Urinary bladder (tissue), 4 donors: Measurements from ENCODE around the gene LMBRD1. TPM values are rescaled to one million over a fixed set of nuclear protein-coding genes. Genes with fewer than 3 reads are reported as not detected.
"Not testable (repeated sequence)": the region's sequence is repeated elsewhere in the genome, so short reads cannot be mapped to it uniquely, and the experiment has no call there.

Experiments
- DNase-seq: peaks from one replicate; pipeline ENCODE4 v3.0.0-alpha.2; 2015; ENCODE audit errors: extremely low spot score
- H3K27ac ChIP-seq: one replicate; pipeline ENCODE4 v1.5.1; 2013; ENCODE audit warnings: low read depth, mild to moderate bottlenecking, moderate library complexity
- H3K36me3 ChIP-seq: one replicate; pipeline ENCODE4 v1.6.1; 2013; ENCODE audit warnings: mild to moderate bottlenecking, moderate library complexity; ENCODE audit not compliant: insufficient read depth
- H3K4me1 ChIP-seq: one replicate; pipeline ENCODE4 v1.6.1; 2013; ENCODE audit warnings: mild to moderate bottlenecking, moderate library complexity; ENCODE audit not compliant: insufficient read depth
- H3K4me3 ChIP-seq: one replicate; pipeline ENCODE4 v1.5.1; 2013; ENCODE audit warnings: low read depth, low read length
- WGBS: extraction: QIAGEN DNeasy Blood & Tissue Kit; methylation state at CpG from one replicate; pipeline ENCODE4 v1.1.7; 2013; 5-methylcytosine and 5-hydroxymethylcytosine counted together
- polyA plus RNA-seq: library from polyadenylated mRNA; stranded (reverse); fragments of 200-250 nt; gene quantifications from one replicate; pipeline ENCODE4 v1.2.3, GENCODE V29; 2013
- total RNA-seq: library from RNA; depleted of rRNA; stranded (reverse); fragments of >200 nt; gene quantifications from one replicate; pipeline ENCODE4 v1.2.3, GENCODE V29; 2014
- donor health status: healthy with polysubstance abuse.
- donor health status: healthy.

Gene LMBRD1
- 86.8 TPM for total RNA-seq
- polyA plus RNA-seq = 50.4 TPM

GRCh38 chr6:69796642-69797390, at the start of gene LMBRD1:
Gene LMBRD1, minus strand, starts transcription at chr6:69797010. Its CDS starts 129 bp downstream, at chr6:69796881.
- Histone ChIP-seq H3K4me1 (no peaks in the 10 kb centered on the region), H3K27ac (peak within 1 kb of the TSS; percentile 92), H3K36me3 (peaks cover 2% of the 10 kb centered on the region), H3K4me3 (peak within 1 kb of the TSS; percentile 77)
- DNase-seq = peak; percentile 84
- 1% methylated on average over 39 of the region's 39 CpGs for WGBS

- H3K4me3 ChIP-seq = no peak overlapping the region
- WGBS = 85% methylated on average over 2 of the region's 2 CpGs
- no peaks in the 10 kb centered on the region for H3K4me1 ChIP-seq
- DNase-seq = no peak
- H3K36me3 ChIP-seq = no peaks in the 10 kb centered on the region
- H3K27ac ChIP-seq = no peak overlapping the region
Observed at GRCh38 chr6:69846312-69846711, 49.5 kb upstream of the LMBRD1 start.

- DNase-seq = no peak
- WGBS = 82% methylated on average over 1 of the region's 1 CpG
- Histone ChIP-seq H3K27ac (no peak overlapping the region), H3K4me1 (no peaks in the 10 kb centered on the region), H3K4me3 (no peak overlapping the region), H3K36me3 (no peaks in the 10 kb centered on the region)
Observed at GRCh38 chr6:69843189-69843588, 46.4 kb upstream of the LMBRD1 start.

DNA sequence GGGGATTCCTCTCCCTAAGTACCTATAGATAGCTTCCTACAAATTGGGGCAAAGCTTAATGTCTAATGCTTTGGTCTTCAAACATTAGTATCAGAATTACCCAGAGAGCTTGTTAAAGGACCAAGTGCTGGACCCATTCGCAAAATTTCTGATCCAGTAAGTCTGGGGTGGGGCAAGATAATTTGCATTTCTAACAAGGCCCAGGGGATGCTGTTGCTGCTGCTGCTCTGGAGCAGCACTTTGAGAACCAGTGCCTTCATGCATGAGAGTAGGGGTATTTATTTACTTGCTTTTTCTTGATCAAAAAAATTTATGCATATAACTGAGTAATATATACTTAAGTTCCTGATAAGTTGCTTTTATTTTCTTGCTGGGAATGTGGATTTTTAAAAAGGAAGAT, 45.1 kb upstream of the LMBRD1 start:
- WGBS = 87% methylated on average over 1 of the region's 1 CpG
- Histone ChIP-seq H3K4me1 (no peaks in the 10 kb centered on the region), H3K27ac (no peak overlapping the region), H3K4me3 (no peak overlapping the region), H3K36me3 (no peaks in the 10 kb centered on the region)
- DNase-seq = no peak

DNA sequence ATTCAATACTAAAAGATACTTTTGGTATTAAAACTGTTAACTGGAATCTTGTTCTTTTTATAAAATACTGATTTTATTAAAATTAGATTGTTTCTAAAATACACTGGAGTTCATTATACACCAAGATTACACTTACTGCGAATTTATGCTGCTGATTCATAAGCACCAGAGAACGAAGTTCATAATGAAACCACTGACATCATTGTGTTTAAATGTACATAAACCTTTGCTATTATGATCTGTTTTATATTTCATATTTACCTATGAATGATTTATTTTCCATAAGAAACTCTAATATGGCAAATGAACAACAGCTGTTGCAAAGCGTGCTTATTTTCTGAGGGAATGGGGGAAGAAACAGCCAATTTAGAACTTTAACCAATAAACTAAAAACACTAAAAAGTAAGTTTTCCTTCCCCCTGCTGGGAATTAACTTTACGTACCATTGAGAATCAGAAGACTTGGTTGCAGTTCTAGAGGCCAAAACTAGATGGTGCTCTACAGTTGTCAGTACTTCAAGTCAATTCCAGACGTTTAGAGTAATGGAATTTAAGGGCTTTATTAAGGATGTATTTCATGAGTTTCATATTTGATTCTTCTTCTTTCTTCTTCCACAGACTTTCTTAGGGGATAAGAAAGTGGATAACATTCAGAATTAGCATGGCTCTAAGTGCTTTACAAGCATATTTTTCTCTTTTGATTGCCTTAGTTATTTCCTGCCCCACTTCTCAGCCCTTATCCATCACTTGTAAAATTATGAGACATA, 38.8 kb upstream of the LMBRD1 start:
- DNase-seq = peak; percentile 26
- 7% methylated on average over 5 of the region's 5 CpGs for WGBS
- H3K27ac ChIP-seq = no peak overlapping the region
- peaks cover 1% of the 10 kb centered on the region for H3K36me3 ChIP-seq
- no peaks in the 10 kb centered on the region for H3K4me1 ChIP-seq
- no peak overlapping the region for H3K4me3 ChIP-seq

DNA sequence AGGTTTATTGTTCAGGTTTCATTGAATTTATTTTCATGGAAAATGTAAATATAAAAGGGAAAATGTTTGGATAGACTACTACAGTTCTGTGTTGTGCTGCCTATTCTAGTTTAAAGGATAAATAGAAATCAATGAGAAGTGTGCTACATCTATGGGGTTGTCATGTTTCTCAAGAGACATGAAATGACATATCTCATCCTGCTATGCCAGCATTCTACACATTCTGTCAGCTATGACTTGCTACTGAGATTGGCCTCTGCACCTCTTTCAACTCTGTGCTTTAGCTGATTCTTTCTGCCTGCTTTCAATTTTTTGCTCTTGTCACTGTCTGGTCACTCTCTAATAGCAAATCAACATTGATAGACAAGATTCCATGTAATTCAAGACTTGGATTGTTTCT, 35.7 kb upstream of the LMBRD1 start:
- H3K4me3 ChIP-seq = no peak overlapping the region
- H3K4me1 ChIP-seq = no peaks in the 10 kb centered on the region
- peaks cover 1% of the 10 kb centered on the region for H3K36me3 ChIP-seq
- H3K27ac ChIP-seq = no peak overlapping the region
- DNase-seq = no peak

DNA sequence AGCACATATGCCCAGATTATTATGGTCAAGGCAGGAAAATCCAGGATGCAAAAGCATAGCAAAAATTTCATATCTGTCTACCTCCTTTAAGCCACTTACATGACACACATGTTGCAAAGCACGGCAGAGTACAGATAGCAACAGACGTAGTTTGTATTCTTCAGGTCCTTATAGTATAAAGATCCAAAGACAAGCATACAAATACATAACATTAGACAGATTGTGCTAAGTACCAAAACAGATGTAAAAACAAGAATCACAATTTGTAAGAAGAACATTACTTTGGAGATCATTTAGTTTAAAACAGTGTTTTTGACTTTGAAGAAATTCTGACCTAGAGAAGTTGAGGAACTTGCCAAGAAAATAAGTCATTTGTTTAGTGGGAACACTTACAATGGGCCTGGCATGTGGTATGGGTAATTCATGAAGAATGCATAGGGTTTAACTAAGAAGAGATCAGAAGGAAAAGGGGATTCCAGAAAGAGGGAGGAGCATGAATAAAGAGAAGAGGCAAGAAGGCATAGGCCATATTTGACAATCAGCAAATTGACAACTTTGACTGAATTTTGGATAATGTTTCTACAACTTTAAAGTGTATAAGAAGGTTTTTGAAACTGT, 30.6 kb upstream of the LMBRD1 start:
- H3K27ac ChIP-seq = no peak overlapping the region
- no peaks in the 10 kb centered on the region for H3K4me1 ChIP-seq
- WGBS = 27% methylated on average over 2 of the region's 2 CpGs
- no peak for DNase-seq
- H3K4me3 ChIP-seq = no peak overlapping the region
- H3K36me3 ChIP-seq = no peaks in the 10 kb centered on the region

DNA sequence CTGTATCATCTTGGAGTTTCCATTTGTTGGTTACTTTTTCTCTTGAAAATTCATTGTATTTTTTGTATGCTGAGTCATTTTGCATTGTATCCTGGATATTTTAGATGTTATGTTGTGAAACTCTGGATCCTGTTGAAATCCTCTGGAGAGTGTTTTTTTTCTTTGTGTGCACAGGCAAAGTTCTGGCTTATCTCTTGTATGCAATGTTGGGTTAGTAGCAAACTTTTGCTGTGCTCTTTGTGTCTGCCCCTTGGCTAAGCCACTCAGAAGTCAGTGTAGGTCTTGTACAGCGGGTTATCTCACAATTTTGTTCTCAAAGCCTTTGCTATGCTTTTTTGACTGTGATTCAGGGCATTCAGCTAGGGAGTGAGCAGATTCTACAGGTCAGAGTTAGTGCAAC, 29.1 kb upstream of the LMBRD1 start:
- Histone ChIP-seq H3K4me3 (no peak overlapping the region), H3K36me3 (no peaks in the 10 kb centered on the region), H3K27ac (no peak overlapping the region), H3K4me1 (no peaks in the 10 kb centered on the region)
- DNase-seq = no peak
- WGBS = 83% methylated on average over 1 of the region's 1 CpG

GRCh38 chr6:69824355-69824754, 27.5 kb upstream of the LMBRD1 start:
- H3K4me1 ChIP-seq, H3K27ac ChIP-seq, H3K4me3 ChIP-seq, DNase-seq, H3K36me3 ChIP-seq: not testable (repeated sequence)
- 72% methylated on average over 5 of the region's 5 CpGs for WGBS

- WGBS = 90% methylated on average over 1 of the region's 1 CpG
Observed at GRCh38 chr6:69820438-69820837, 23.6 kb upstream of the LMBRD1 start.

GRCh38 chr6:69820018-69820417, 23.2 kb upstream of the LMBRD1 start:
- H3K27ac ChIP-seq = no peak overlapping the region
- DNase-seq = no peak
- H3K4me1 ChIP-seq = no peaks in the 10 kb centered on the region
- no peaks in the 10 kb centered on the region for H3K36me3 ChIP-seq
- 97% methylated on average over 1 of the region's 1 CpG for WGBS
- no peak overlapping the region for H3K4me3 ChIP-seq

More at GRCh38 chr6:69820438-69820837, 23.6 kb upstream of the LMBRD1 start:
- Histone ChIP-seq H3K27ac (no peak overlapping the region), H3K4me3 (no peak overlapping the region), H3K4me1 (no peaks in the 10 kb centered on the region), H3K36me3 (no peaks in the 10 kb centered on the region)
- no peak for DNase-seq

GRCh38 chr6:69819138-69819537, 22.3 kb upstream of the LMBRD1 start:
- 91% methylated on average over 4 of the region's 4 CpGs for WGBS

GRCh38 chr6:69818223-69818930, 21.6 kb upstream of the LMBRD1 start:
- Histone ChIP-seq H3K4me3 (no peak overlapping the region), H3K27ac (no peak overlapping the region), H3K4me1 (no peaks in the 10 kb centered on the region), H3K36me3 (no peaks in the 10 kb centered on the region)
- 93% methylated on average over 2 of the region's 2 CpGs for WGBS
- DNase-seq = no peak

More at GRCh38 chr6:69819138-69819537, 22.3 kb upstream of the LMBRD1 start:
- Histone ChIP-seq H3K27ac (no peak overlapping the region), H3K36me3 (no peaks in the 10 kb centered on the region), H3K4me1 (no peaks in the 10 kb centered on the region), H3K4me3 (no peak overlapping the region)
- no peak for DNase-seq
